Measurements from ENCODE around the gene SPNS3.

SPNS3 gene

GRCh38 chr17:4442582-4442981 is 8.8 kb downstream of the SPNS3 start:
- peaks cover 10% of the 10 kb centered on the region for H3K27me3 Mint-ChIP-seq
- no peak overlapping the region for H3K27ac Mint-ChIP-seq
- no peaks in the 10 kb centered on the region for H3K36me3 Mint-ChIP-seq
- DNase-seq (ENCODE audit: low spot score in 2 of 2) (no peak), ATAC-seq (ENCODE audit: low read depth) (no peak)
- no peaks in the 10 kb centered on the region for H3K4me1 Mint-ChIP-seq
- no peak overlapping the region for H3K4me3 Mint-ChIP-seq
- no peaks in the 10 kb centered on the region for H3K9me3 Mint-ChIP-seq

DNA sequence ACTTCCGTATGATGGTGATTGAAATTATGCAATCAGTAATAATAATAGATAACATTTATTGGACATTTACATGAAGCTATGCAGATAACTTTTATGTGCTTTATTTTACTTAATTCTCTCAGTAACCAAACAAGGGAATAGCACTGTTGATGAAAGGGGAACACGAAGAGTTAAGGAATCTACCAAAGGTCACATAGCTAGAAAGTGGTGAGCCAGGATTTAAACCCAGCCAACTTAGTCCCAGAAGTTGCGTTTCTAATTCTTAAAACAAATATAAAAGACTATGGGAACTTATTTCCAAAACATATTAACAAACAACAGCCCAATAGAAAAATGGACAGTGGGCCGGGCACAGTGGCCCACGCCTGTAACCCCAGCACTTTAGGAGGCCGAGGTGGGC is 9.7 kb downstream of the SPNS3 start:
- Mint-ChIP-seq H3K9me3 (no peaks in the 10 kb centered on the region), H3K27ac (no peak overlapping the region), H3K4me3 (no peak overlapping the region), H3K36me3 (no peaks in the 10 kb centered on the region), H3K27me3 (peaks cover 10% of the 10 kb centered on the region), H3K4me1 (no peaks in the 10 kb centered on the region)
- ATAC-seq (ENCODE audit: low read depth): no peak
- no peak for DNase-seq (ENCODE audit: low spot score in 2 of 2)

DNA sequence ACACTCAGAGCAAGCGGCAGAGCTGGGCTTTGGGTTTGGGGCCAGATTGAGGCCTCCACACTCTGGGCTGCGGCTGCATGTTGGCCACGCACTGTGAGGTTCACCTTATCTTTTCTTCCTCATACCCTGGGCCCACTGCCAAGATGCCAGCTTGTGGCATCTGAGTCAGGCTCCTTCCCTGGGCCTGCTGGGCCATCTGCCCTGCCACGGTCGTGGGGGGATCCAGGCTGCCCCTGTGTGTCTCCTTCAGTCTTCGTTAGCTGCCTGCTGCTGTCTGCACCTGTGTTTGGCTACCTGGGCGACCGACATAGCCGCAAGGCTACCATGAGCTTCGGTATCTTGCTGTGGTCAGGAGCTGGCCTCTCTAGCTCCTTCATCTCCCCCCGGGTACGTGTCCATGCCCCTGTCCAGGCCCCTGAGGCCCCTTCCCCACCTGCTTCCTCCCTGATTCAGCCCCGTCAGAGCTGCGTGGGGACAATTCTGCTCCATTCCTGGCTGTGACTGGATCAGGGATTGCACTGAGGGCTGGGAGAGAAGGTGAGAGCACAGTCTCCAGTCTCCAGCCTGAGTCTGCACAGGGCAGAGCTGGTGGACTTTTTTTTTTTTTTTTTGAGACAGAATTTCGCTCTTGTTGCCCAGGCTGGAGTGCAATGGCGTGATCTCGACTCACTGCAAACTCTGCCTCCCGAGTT is 11.2 kb downstream of the SPNS3 start:
- H3K4me3 Mint-ChIP-seq: no peak overlapping the region
- no peak overlapping the region for H3K27ac Mint-ChIP-seq
- no peak for ATAC-seq (ENCODE audit: low read depth)
- no peaks in the 10 kb centered on the region for H3K9me3 Mint-ChIP-seq
- no peak for DNase-seq (ENCODE audit: low spot score in 2 of 2)
- H3K4me1 Mint-ChIP-seq: no peaks in the 10 kb centered on the region
- peaks cover 4% of the 10 kb centered on the region for H3K27me3 Mint-ChIP-seq
- no peaks in the 10 kb centered on the region for H3K36me3 Mint-ChIP-seq

DNA sequence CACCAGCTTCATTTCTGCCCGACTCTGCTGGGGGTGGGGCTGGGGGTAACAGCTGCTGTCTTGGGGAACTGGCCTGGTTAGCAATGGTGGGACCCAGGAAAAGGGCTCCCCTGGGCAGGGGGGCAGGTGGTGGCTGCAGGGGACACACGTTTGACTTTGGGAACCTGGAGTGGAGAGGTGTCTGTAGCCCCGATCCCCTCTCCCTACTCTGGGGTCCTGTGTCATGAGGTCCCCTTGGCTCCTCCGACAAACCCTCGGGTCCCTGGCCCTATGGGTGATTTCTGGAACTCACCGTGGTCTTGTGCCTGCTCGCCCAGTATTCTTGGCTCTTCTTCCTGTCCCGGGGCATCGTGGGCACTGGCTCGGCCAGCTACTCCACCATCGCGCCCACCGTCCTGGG is 12.0 kb downstream of the SPNS3 start:
- Mint-ChIP-seq H3K27ac (no peak overlapping the region), H3K4me1 (no peaks in the 10 kb centered on the region), H3K9me3 (no peaks in the 10 kb centered on the region), H3K27me3 (peaks cover 4% of the 10 kb centered on the region), H3K36me3 (no peaks in the 10 kb centered on the region), H3K4me3 (no peak overlapping the region)
- DNase-seq (ENCODE audit: low spot score in 2 of 2): no peak
- no peak for ATAC-seq (ENCODE audit: low read depth)

GRCh38 chr17:4446326-4447071 is 12.8 kb downstream of the SPNS3 start:
- Mint-ChIP-seq H3K27me3 (peaks cover 4% of the 10 kb centered on the region), H3K27ac (no peak overlapping the region), H3K4me1 (no peaks in the 10 kb centered on the region), H3K9me3 (no peaks in the 10 kb centered on the region), H3K4me3 (no peak overlapping the region), H3K36me3 (no peaks in the 10 kb centered on the region)
- ATAC-seq (ENCODE audit: low read depth): no peak
- DNase-seq (ENCODE audit: low spot score in 2 of 2): no peak

- no peak for DNase-seq (ENCODE audit: low spot score in 2 of 2)
- H3K27me3 Mint-ChIP-seq: peaks cover 5% of the 10 kb centered on the region
- no peaks in the 10 kb centered on the region for H3K4me1 Mint-ChIP-seq
- no peak for ATAC-seq (ENCODE audit: low read depth)
- no peaks in the 10 kb centered on the region for H3K36me3 Mint-ChIP-seq
- no peaks in the 10 kb centered on the region for H3K9me3 Mint-ChIP-seq
- H3K4me3 Mint-ChIP-seq: no peak overlapping the region
- H3K27ac Mint-ChIP-seq: no peak overlapping the region
These were observed 14.6 kb downstream of the SPNS3 start for GRCh38 chr17:4448197-4448980.

DNA sequence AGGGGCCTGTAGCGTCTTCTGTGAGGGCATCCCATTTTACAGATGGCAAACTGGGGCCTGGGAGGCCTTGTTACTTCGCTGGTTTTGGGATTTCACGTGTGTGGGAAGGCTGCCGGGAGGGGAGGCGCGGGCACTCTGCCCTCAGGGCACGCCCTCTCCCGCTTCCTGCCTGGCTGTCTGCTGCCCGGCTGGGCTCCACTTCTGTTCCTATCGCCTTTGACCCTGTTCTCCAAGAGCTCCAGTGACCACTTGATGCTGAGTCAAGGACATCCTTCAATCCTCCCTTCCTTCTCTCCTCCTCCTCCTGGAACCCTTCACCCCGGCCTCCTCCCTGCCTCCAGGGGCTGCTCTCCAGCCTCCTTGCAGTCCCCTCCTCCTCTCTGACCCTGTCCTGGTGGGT is 16.0 kb downstream of the SPNS3 start:
- no peak overlapping the region for H3K27ac Mint-ChIP-seq
- H3K4me1 Mint-ChIP-seq: no peaks in the 10 kb centered on the region
- no peaks in the 10 kb centered on the region for H3K36me3 Mint-ChIP-seq
- ATAC-seq (ENCODE audit: low read depth) (no peak), DNase-seq (ENCODE audit: low spot score in 2 of 2) (no peak)
- peaks cover 5% of the 10 kb centered on the region for H3K27me3 Mint-ChIP-seq
- no peak overlapping the region for H3K4me3 Mint-ChIP-seq
- H3K9me3 Mint-ChIP-seq: no peaks in the 10 kb centered on the region

GRCh38 chr17:4450710-4451316 is 17.1 kb downstream of the SPNS3 start:
- Mint-ChIP-seq H3K36me3 (no peaks in the 10 kb centered on the region), H3K27me3 (peaks cover 5% of the 10 kb centered on the region)

DNA sequence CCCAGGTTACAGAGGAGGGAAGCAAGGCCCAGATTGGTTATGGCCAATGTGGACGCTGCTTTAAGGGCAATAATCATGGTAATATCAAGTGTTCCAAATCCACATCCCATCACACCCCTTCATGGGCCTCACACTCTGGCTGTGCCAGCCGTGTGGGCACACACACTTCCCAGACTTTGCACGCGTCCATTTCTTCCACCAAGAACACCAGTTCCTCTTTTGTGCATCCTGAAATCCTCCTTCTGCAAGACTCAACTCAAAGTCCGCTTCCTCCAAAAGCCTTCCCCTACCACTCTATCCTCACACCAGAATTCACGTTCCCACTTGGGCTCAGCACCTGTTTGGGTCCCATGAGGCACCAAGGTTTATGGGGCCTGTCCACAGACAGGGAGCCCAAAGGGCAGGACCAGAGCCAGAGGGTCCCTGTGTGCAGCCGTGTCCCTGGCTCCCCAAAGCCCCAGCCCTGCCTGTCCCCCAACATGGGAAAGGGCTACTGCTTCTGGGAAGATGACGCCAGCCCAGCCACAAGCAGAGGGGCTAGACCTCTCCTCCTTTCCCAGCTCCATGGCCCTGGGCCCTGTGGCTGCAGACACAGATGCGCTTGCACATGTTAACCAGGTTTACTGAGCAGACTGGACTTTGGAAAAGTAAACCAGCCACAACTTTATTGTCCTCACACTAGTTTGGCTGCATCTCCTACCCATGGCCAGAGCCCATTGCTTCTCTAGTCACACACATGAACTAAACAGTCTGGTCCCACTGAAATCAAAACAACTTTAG is 20.3 kb downstream of the SPNS3 start:
- DNase-seq (ENCODE audit: low spot score in 2 of 2) (no peak), ATAC-seq (ENCODE audit: low read depth) (no peak)
- Mint-ChIP-seq H3K27me3 (peaks cover 11% of the 10 kb centered on the region), H3K4me1 (peaks cover 2% of the 10 kb centered on the region), H3K36me3 (peaks cover 2% of the 10 kb centered on the region), H3K9me3 (no peaks in the 10 kb centered on the region), H3K27ac (no peak overlapping the region), H3K4me3 (no peak overlapping the region)

More at GRCh38 chr17:4450710-4451316, 17.1 kb downstream of the SPNS3 start:
- Mint-ChIP-seq H3K4me1 (no peaks in the 10 kb centered on the region), H3K9me3 (no peaks in the 10 kb centered on the region), H3K27ac (no peak overlapping the region), H3K4me3 (no peak overlapping the region)
- DNase-seq (ENCODE audit: low spot score in 2 of 2) (no peak), ATAC-seq (ENCODE audit: low read depth) (no peak)

GRCh38 chr17:4460661-4461060 is 26.9 kb downstream of the SPNS3 start:
- H3K27me3 Mint-ChIP-seq: peaks cover 11% of the 10 kb centered on the region
- peaks cover 8% of the 10 kb centered on the region for H3K9me3 Mint-ChIP-seq
- DNase-seq (ENCODE audit: low spot score in 2 of 2) (no peak), ATAC-seq (ENCODE audit: low read depth) (no peak)
- no peak overlapping the region for H3K27ac Mint-ChIP-seq
- H3K36me3 Mint-ChIP-seq: peaks cover 8% of the 10 kb centered on the region
- no peak overlapping the region for H3K4me3 Mint-ChIP-seq
- H3K4me1 Mint-ChIP-seq: peaks cover 2% of the 10 kb centered on the region

DNA sequence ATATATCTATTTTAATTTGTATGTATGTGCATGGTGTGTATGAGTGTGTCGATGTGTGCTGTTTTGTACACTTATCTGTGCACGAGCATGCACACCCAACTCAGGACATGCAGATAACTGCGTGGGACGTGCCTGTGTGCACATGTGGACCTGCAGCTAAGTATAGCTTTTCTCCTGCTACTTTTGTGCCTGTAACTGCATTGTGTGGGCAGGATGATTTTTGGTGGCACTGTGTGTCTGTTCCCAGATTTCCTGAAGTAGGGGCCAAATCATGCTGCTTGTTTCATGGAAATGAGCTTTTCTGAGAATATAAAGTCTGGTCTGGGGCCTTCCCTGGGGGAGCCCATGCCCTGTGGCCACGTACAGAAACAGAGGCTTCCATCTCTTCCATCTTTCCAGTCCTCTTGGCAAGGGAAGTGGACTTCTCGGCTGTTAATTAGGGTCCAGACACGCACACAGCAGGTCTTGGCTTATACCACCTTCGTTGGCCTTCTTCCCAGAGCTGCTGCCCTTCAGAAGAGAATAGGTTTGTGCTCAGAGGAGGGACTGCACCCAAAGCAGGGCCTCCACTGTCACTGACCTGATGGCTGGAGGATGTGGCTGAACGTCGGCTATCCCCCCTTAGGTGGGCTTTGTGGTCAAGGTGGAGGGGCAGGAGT is 30.2 kb downstream of the SPNS3 start:
- H3K27ac Mint-ChIP-seq: no peak overlapping the region
- H3K4me1 Mint-ChIP-seq: peaks cover under 1% of the 10 kb centered on the region
- no peak overlapping the region for H3K4me3 Mint-ChIP-seq
- DNase-seq (ENCODE audit: low spot score in 2 of 2): no peak
- H3K27me3 Mint-ChIP-seq: peaks cover 13% of the 10 kb centered on the region
- peaks cover 6% of the 10 kb centered on the region for H3K36me3 Mint-ChIP-seq
- peaks cover 8% of the 10 kb centered on the region for H3K9me3 Mint-ChIP-seq
- ATAC-seq (ENCODE audit: low read depth): no peak

DNA sequence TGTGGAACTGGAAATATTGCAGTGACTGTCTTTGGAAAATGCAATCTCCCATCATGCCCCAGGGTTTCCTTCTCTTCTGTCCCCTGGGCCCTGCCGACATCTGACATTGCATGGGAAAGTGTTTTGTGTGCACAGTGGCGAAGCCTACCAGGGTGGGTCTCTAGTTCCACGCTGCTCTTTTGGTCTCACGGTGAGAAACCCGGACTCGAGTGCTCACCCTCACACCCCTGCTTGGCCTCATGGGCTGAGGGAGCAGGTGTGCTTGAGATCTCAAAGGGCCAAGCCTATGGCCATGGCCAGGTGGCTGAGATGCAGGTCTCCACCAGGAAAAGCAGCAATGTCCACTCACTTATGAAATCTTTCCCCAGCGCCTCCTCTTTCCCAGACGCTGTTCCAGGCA is 32.0 kb downstream of the SPNS3 start:
- Mint-ChIP-seq H3K27ac (no peak overlapping the region), H3K27me3 (peaks cover 10% of the 10 kb centered on the region), H3K4me3 (no peak overlapping the region), H3K9me3 (peaks cover 1% of the 10 kb centered on the region), H3K36me3 (peaks cover 3% of the 10 kb centered on the region), H3K4me1 (no peaks in the 10 kb centered on the region)
- ATAC-seq (ENCODE audit: low read depth) (no peak), DNase-seq (ENCODE audit: low spot score in 2 of 2) (no peak)

DNA sequence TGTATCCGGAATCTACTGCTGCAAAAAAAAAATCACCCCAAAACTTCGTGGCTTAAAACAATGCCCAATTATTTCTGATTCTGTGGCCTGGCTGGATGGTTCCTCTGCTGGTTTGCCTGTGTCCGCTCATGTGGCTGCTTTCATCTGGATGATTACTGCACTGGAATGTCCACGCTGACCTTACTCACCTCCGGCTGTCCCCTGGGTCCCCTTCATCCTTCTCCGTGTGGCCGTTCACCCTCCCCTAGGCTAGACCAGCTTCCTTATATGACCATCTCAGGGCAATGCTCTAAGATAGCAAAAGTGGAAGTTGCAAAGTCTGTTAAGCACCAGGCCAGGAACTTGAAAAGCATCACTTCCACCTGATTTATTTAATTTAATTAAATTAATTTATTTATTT is 33.5 kb downstream of the SPNS3 start:
- no peaks in the 10 kb centered on the region for H3K36me3 Mint-ChIP-seq
- H3K4me3 Mint-ChIP-seq: no peak overlapping the region

More for the DNA sequence above, 33.5 kb downstream of the SPNS3 start:
- H3K27ac Mint-ChIP-seq: no peak overlapping the region
- peaks cover 1% of the 10 kb centered on the region for H3K9me3 Mint-ChIP-seq
- peaks cover 7% of the 10 kb centered on the region for H3K27me3 Mint-ChIP-seq
- H3K4me1 Mint-ChIP-seq: no peaks in the 10 kb centered on the region
- DNase-seq (ENCODE audit: low spot score in 2 of 2) (no peak), ATAC-seq (ENCODE audit: low read depth) (no peak)

All from memory B cell (primary cell).